ENCODE measurements around the gene AURKA. TPM values are rescaled to one million over a fixed set of nuclear protein-coding genes. Genes with fewer than 3 reads are reported as not detected.
A peak's percentile ranks its signal among the peaks of the same experiment; 100 is the strongest.

The AURKA gene
- total and polyA plus RNA-seq, 9 of the 15 experiments (the other 6 are each of a cell fraction or from before 2014, with no cell fraction given), result 72.7 to 162 (median 113) TPM

GRCh38 chr20:56429502-56429901 lies 37.5 kb upstream of the AURKA start (continued):
- TF ChIP-seq ZNF282 (CRISPR knock-in tag; IDR thresholded peaks at IDR 0.05) (no peak), NCOR1 (IDR thresholded peaks at IDR 0.05) (peak; percentile 67), NKRF (IDR thresholded peaks at IDR 0.05; ENCODE audit: borderline replicate concordance) (no peak), ZNF124 (CRISPR knock-in tag; IDR thresholded peaks at IDR 0.05) (no peak), GATAD2A (IDR thresholded peaks at IDR 0.05) (peak; percentile 86; the same call in 1 of the 2 replicates), ZFP36 (IDR thresholded peaks at IDR 0.05; ENCODE audit: low read depth, low read length, partially characterized antibody) (no peak), SNRNP70 (optimal IDR thresholded peaks at IDR 0.05; ENCODE audit: low read depth, low read length) (no peak), ZNF174 (CRISPR knock-in tag; IDR thresholded peaks at IDR 0.05) (no peak), SAFB (IDR thresholded peaks at IDR 0.05; ENCODE audit: borderline replicate concordance, low read depth, low read length) (no peak), SUPT5H (IDR thresholded peaks at IDR 0.05) (peak; percentile 45; the same call in 1 of the 2 replicates), TRIM25 (IDR thresholded peaks at IDR 0.05; ENCODE audit: borderline replicate concordance) (no peak), BDP1 (IDR thresholded peaks at IDR 0.05; ENCODE audit: insufficient read depth, insufficient read length) (no peak), SETDB1 (IDR thresholded peaks at IDR 0.05; ENCODE audit: low read length) (no peak)
- TF ChIP-seq, protein P1, sequence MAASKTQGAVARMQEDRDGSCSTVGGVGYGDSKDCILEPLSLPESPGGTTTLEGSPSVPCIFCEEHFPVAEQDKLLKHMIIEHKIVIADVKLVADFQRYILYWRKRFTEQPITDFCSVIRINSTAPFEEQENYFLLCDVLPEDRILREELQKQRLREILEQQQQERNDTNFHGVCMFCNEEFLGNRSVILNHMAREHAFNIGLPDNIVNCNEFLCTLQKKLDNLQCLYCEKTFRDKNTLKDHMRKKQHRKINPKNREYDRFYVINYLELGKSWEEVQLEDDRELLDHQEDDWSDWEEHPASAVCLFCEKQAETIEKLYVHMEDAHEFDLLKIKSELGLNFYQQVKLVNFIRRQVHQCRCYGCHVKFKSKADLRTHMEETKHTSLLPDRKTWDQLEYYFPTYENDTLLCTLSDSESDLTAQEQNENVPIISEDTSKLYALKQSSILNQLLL (CRISPR knock-in tag; IDR thresholded peaks at IDR 0.05; ENCODE audit: borderline replicate concordance), result no peak
- TF ChIP-seq, protein P2, sequence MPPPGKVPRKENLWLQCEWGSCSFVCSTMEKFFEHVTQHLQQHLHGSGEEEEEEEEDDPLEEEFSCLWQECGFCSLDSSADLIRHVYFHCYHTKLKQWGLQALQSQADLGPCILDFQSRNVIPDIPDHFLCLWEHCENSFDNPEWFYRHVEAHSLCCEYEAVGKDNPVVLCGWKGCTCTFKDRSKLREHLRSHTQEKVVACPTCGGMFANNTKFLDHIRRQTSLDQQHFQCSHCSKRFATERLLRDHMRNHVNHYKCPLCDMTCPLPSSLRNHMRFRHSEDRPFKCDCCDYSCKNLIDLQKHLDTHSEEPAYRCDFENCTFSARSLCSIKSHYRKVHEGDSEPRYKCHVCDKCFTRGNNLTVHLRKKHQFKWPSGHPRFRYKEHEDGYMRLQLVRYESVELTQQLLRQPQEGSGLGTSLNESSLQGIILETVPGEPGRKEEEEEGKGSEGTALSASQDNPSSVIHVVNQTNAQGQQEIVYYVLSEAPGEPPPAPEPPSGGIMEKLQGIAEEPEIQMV (tag; conservative IDR thresholded peaks at IDR 0.05; ENCODE audit: low read depth), result no peak
- TF ChIP-seq, protein P3, sequence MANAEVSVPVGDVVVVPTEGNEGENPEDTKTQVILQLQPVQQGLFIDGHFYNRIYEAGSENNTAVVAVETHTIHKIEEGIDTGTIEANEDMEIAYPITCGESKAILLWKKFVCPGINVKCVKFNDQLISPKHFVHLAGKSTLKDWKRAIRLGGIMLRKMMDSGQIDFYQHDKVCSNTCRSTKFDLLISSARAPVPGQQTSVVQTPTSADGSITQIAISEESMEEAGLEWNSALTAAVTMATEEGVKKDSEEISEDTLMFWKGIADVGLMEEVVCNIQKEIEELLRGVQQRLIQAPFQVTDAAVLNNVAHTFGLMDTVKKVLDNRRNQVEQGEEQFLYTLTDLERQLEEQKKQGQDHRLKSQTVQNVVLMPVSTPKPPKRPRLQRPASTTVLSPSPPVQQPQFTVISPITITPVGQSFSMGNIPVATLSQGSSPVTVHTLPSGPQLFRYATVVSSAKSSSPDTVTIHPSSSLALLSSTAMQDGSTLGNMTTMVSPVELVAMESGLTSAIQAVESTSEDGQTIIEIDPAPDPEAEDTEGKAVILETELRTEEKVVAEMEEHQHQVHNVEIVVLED (CRISPR knock-in tag; IDR thresholded peaks at IDR 0.05), result no peak
- TF ChIP-seq, protein P4, sequence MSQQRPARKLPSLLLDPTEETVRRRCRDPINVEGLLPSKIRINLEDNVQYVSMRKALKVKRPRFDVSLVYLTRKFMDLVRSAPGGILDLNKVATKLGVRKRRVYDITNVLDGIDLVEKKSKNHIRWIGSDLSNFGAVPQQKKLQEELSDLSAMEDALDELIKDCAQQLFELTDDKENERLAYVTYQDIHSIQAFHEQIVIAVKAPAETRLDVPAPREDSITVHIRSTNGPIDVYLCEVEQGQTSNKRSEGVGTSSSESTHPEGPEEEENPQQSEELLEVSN (IDR thresholded peaks at IDR 0.05; ENCODE audit: borderline replicate concordance in 1 of 2, extremely low read depth in 1 of 2, insufficient read depth in 1 of 2, insufficient read length in 1 of 2, low read depth in 1 of 2, low read length in 1 of 2, poor library complexity in 1 of 2, severe bottlenecking in 1 of 2), result no peak

Data from K562 (cell line).